SK-N-SH treated with all-trans-retinoic acid at 6 μM for 48 hours (cell line): ENCODE data around the gene SERTAD3.

Experiments used
- ATAC-seq: fragments of 200-7000 bp; cut with Tn5 transposase; 3 replicates; pipeline ENCODE4 v1.9.1; 2020; ENCODE audit warnings: mild to moderate bottlenecking, moderate library complexity
- ARNTL ChIP-seq: fragments of 450-650 bp; formaldehyde crosslinking; IDR thresholded peaks from 2 replicates; pipeline ENCODE4 v1.5.0; 2020; ENCODE audit warnings: low read depth, mild to moderate bottlenecking, moderate library complexity, borderline replicate concordance
- BACH2 ChIP-seq: fragments of 250-450 bp; sonication (Bioruptor Pico); IDR thresholded peaks from 2 replicates; pipeline ENCODE4 v1.9.0; 2021; ENCODE audit warnings: mild to moderate bottlenecking, borderline replicate concordance
- CSDC2 ChIP-seq: fragments of 250-450 bp; sonication (Bioruptor Pico); IDR thresholded peaks from 2 replicates; pipeline ENCODE4 v1.5.0; 2020; ENCODE audit warnings: mild to moderate bottlenecking, moderate library complexity
- GLIS3 ChIP-seq: fragments of 250-450 bp; sonication (Bioruptor Pico); IDR thresholded peaks from 2 replicates; pipeline ENCODE4 v1.5.0; 2020; ENCODE audit warnings: mild to moderate bottlenecking, moderate library complexity
- ISL1 ChIP-seq: fragments of 250-450 bp; sonication (Bioruptor Pico); IDR thresholded peaks from 2 replicates; pipeline ENCODE4 v2.1.2; 2022; ENCODE audit warnings: mild to moderate bottlenecking, moderate library complexity
- OSR1 ChIP-seq: fragments of 250-450 bp; sonication (Bioruptor Pico); IDR thresholded peaks from 2 replicates; pipeline ENCODE4 v1.8.0; 2022; ENCODE audit warnings: moderate library complexity, mild to moderate bottlenecking, inconsistent platforms
- POU6F1 ChIP-seq: fragments of 250-450 bp; sonication (Bioruptor Pico); IDR thresholded peaks from 2 replicates; pipeline ENCODE4 v1.8.0; 2021; ENCODE audit warnings: low read depth, mild to moderate bottlenecking, moderate library complexity, borderline replicate concordance
- PPARA ChIP-seq: fragments of 250-450 bp; sonication (Bioruptor Pico); IDR thresholded peaks from 2 replicates; pipeline ENCODE4 v1.5.0; 2020; ENCODE audit warnings: mild to moderate bottlenecking, borderline replicate concordance
- RARB ChIP-seq: fragments of 250-450 bp; sonication (Bioruptor Pico); IDR thresholded peaks from 2 replicates; pipeline ENCODE4 v1.8.0; 2021; ENCODE audit warnings: mild to moderate bottlenecking, moderate library complexity
- SNAI2 ChIP-seq: fragments of 250-450 bp; sonication (Bioruptor Pico); IDR thresholded peaks from 2 replicates; pipeline ENCODE4 v1.5.0; 2020; ENCODE audit warnings: mild to moderate bottlenecking, moderate library complexity
- TCF4 ChIP-seq: fragments of 250-450 bp; sonication (Bioruptor Pico); IDR thresholded peaks from 2 replicates; pipeline ENCODE4 v1.8.0; 2021; ENCODE audit warnings: mild to moderate bottlenecking, moderate library complexity, borderline replicate concordance
- TOX ChIP-seq: fragments of 250-450 bp; sonication (Bioruptor Pico); IDR thresholded peaks from 2 replicates; pipeline ENCODE4 v1.8.0; 2021; ENCODE audit warnings: mild to moderate bottlenecking, moderate library complexity, borderline replicate concordance
- TSHZ2 ChIP-seq: fragments of 250-450 bp; sonication (Bioruptor Pico); IDR thresholded peaks from 2 replicates; pipeline ENCODE4 v1.5.0; 2020; ENCODE audit warnings: mild to moderate bottlenecking, moderate library complexity
- ZC3H10 ChIP-seq: fragments of 250-450 bp; sonication (Bioruptor Pico); IDR thresholded peaks from 2 replicates; pipeline ENCODE4 v1.5.1; 2021; ENCODE audit warnings: mild to moderate bottlenecking, moderate library complexity
- ZFP3 ChIP-seq: fragments of 250-450 bp; sonication (Bioruptor Pico); IDR thresholded peaks from 2 replicates; pipeline ENCODE4 v1.5.0; 2020; ENCODE audit warnings: mild to moderate bottlenecking, moderate library complexity
- ZFP30 ChIP-seq: fragments of 450-650 bp; formaldehyde crosslinking; IDR thresholded peaks from 2 replicates; pipeline ENCODE4 v1.5.0; 2022; ENCODE audit warnings: mild to moderate bottlenecking, moderate library complexity
- ZNF565 ChIP-seq: fragments of 450-650 bp; formaldehyde crosslinking; conservative IDR thresholded peaks from 2 replicates; pipeline ENCODE4 v1.5.0; 2020; ENCODE audit warnings: low read depth, mild to moderate bottlenecking, moderate library complexity
- ZNF70 ChIP-seq: fragments of 450-650 bp; formaldehyde crosslinking; IDR thresholded peaks from 2 replicates; pipeline ENCODE4 v1.5.0; 2020; ENCODE audit warnings: mild to moderate bottlenecking, moderate library complexity
- ZNF8 ChIP-seq: fragments of 450-650 bp; formaldehyde crosslinking; IDR thresholded peaks from 2 replicates; pipeline ENCODE4 v1.5.0; 2020; ENCODE audit warnings: mild to moderate bottlenecking, moderate library complexity
- TF ChIP-seq, protein P1 (sequence below): fragments of 250-450 bp; sonication (Bioruptor Pico); IDR thresholded peaks from 2 replicates; pipeline ENCODE4 v1.8.0; 2020; ENCODE audit warnings: mild to moderate bottlenecking, moderate library complexity, borderline replicate concordance
- TF ChIP-seq, protein P2 (sequence below): fragments of 250-450 bp; sonication (Bioruptor Pico); IDR thresholded peaks from 2 replicates; pipeline ENCODE4 v1.5.1; 2020; ENCODE audit warnings: low read depth, mild to moderate bottlenecking, moderate library complexity

The SERTAD3 gene

GRCh38 chr19:40420451-40420765, 23.7 kb downstream of the SERTAD3 start (continued):
- TF ChIP-seq, protein P1, sequence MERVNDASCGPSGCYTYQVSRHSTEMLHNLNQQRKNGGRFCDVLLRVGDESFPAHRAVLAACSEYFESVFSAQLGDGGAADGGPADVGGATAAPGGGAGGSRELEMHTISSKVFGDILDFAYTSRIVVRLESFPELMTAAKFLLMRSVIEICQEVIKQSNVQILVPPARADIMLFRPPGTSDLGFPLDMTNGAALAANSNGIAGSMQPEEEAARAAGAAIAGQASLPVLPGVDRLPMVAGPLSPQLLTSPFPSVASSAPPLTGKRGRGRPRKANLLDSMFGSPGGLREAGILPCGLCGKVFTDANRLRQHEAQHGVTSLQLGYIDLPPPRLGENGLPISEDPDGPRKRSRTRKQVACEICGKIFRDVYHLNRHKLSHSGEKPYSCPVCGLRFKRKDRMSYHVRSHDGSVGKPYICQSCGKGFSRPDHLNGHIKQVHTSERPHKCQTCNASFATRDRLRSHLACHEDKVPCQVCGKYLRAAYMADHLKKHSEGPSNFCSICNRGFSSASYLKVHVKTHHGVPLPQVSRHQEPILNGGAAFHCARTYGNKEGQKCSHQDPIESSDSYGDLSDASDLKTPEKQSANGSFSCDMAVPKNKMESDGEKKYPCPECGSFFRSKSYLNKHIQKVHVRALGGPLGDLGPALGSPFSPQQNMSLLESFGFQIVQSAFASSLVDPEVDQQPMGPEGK (CRISPR knock-in tag), result no peak
- no peak for TF ChIP-seq TOX

- ATAC-seq, result no peak
- TF ChIP-seq, protein P1 (CRISPR knock-in tag), result no peak
- no peak for TF ChIP-seq POU6F1
- TF ChIP-seq, protein P2, sequence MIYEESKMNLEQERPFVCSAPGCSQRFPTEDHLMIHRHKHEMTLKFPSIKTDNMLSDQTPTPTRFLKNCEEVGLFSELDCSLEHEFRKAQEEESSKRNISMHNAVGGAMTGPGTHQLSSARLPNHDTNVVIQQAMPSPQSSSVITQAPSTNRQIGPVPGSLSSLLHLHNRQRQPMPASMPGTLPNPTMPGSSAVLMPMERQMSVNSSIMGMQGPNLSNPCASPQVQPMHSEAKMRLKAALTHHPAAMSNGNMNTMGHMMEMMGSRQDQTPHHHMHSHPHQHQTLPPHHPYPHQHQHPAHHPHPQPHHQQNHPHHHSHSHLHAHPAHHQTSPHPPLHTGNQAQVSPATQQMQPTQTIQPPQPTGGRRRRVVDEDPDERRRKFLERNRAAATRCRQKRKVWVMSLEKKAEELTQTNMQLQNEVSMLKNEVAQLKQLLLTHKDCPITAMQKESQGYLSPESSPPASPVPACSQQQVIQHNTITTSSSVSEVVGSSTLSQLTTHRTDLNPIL (CRISPR knock-in tag), result no peak
- TF ChIP-seq ZC3H10 (CRISPR knock-in tag), result no peak
- no peak for TF ChIP-seq OSR1 (CRISPR knock-in tag)
- TF ChIP-seq BACH2, result no peak
- no peak for TF ChIP-seq ZFP30
- no peak for TF ChIP-seq ZFP3 (CRISPR knock-in tag)
- TF ChIP-seq ZNF70 (CRISPR knock-in tag), result no peak
- TF ChIP-seq TOX, result no peak
- no peak for TF ChIP-seq CSDC2 (CRISPR knock-in tag)
- no peak for TF ChIP-seq PPARA (CRISPR knock-in tag)
- TF ChIP-seq SNAI2 (CRISPR knock-in tag), result no peak
- no peak for TF ChIP-seq RARB
- TF ChIP-seq TCF4 (CRISPR knock-in tag), result no peak
- TF ChIP-seq ARNTL (CRISPR knock-in tag), result no peak
- no peak for TF ChIP-seq GLIS3 (CRISPR knock-in tag)
- no peak for TF ChIP-seq ISL1 (CRISPR knock-in tag)
- TF ChIP-seq ZNF8 (CRISPR knock-in tag), result no peak
- no peak for TF ChIP-seq TSHZ2 (CRISPR knock-in tag)
- TF ChIP-seq, all 23 proteins: peak for 0
Measured at GRCh38 chr19:40419780-40420179, 24.4 kb downstream of the SERTAD3 start.

GRCh38 chr19:40419066-40419612, 25.0 kb downstream of the SERTAD3 start:
- TF ChIP-seq TCF4 (CRISPR knock-in tag) (no peak), PPARA (CRISPR knock-in tag) (no peak), ISL1 (CRISPR knock-in tag) (no peak), RARB (no peak), CSDC2 (CRISPR knock-in tag) (no peak), TOX (no peak), OSR1 (CRISPR knock-in tag) (no peak)
- no peak for ATAC-seq

- no peak for ATAC-seq
- TF ChIP-seq TCF4 (CRISPR knock-in tag), result no peak
- no peak for TF ChIP-seq CSDC2 (CRISPR knock-in tag)
- no peak for TF ChIP-seq RARB
- no peak for TF ChIP-seq TSHZ2 (CRISPR knock-in tag)
- no peak for TF ChIP-seq ZNF70 (CRISPR knock-in tag)
- no peak for TF ChIP-seq ZC3H10 (CRISPR knock-in tag)
- no peak for TF ChIP-seq ARNTL (CRISPR knock-in tag)
- no peak for TF ChIP-seq ZNF8 (CRISPR knock-in tag)
- TF ChIP-seq, protein P1 (CRISPR knock-in tag), result no peak
- TF ChIP-seq BACH2, result no peak
- TF ChIP-seq ZFP30, result no peak
- no peak for TF ChIP-seq ZNF565 (CRISPR knock-in tag)
- TF ChIP-seq ZFP3 (CRISPR knock-in tag), result no peak
Measured at GRCh38 chr19:40418040-40418439, 26.1 kb downstream of the SERTAD3 start.
